H9 (cell line): ENCODE results near the gene PAIP1. TPM values are rescaled to one million over a fixed set of nuclear protein-coding genes. Genes with fewer than 3 reads are reported as not detected.

ENCODE experiments used
- DNase-seq: peaks from one replicate; pipeline ENCODE4 v3.0.0-alpha.2; 2017
- H2AFZ ChIP-seq: one replicate; pipeline ENCODE4 v1.6.1; 2013; ENCODE audit warnings: mild to moderate bottlenecking, low read length, control low read depth, moderate library complexity
- H2AK5ac ChIP-seq: 2 replicates; pipeline ENCODE4 v1.6.1; 2013; ENCODE audit warnings: low read length, control low read depth, mixed read lengths; ENCODE audit not compliant: insufficient read length
- H2BK120ac ChIP-seq: one replicate; pipeline ENCODE4 v1.6.1; 2013; ENCODE audit warnings: low read depth, mild to moderate bottlenecking, low read length, control low read depth, inconsistent platforms; ENCODE audit not compliant: poor library complexity, severe bottlenecking
- H2BK12ac ChIP-seq: 2 replicates; pipeline ENCODE4 v1.6.1; 2013; ENCODE audit warnings: low read length, control low read depth, mixed read lengths, low read depth; ENCODE audit not compliant: insufficient read length
- H2BK15ac ChIP-seq: 2 replicates; pipeline ENCODE4 v1.6.1; 2013; ENCODE audit warnings: low read depth, low read length, control low read depth
- H2BK20ac ChIP-seq: one replicate; pipeline ENCODE4 v1.6.1; 2013; ENCODE audit warnings: low read depth, mild to moderate bottlenecking, low read length, control low read depth, inconsistent platforms; ENCODE audit not compliant: poor library complexity, severe bottlenecking
- H2BK5ac ChIP-seq: 2 replicates; pipeline ENCODE4 v1.6.1; 2013; ENCODE audit warnings: low read length, control low read depth, mixed read lengths; ENCODE audit not compliant: insufficient read length
- H3K14ac ChIP-seq: 2 replicates; pipeline ENCODE4 v1.6.1; 2013; ENCODE audit warnings: low read length, control low read depth; ENCODE audit not compliant: insufficient read depth
- H3K18ac ChIP-seq: 2 replicates; pipeline ENCODE4 v1.6.1; 2013; ENCODE audit warnings: low read depth, mild to moderate bottlenecking, mixed read lengths, low read length, control low read depth; ENCODE audit not compliant: insufficient read length
- H3K23ac ChIP-seq: 2 replicates; pipeline ENCODE4 v1.6.1; 2013; ENCODE audit warnings: low read length, control low read depth, mixed read lengths, low read depth; ENCODE audit not compliant: insufficient read length
- H3K23me2 ChIP-seq: 2 replicates; pipeline ENCODE4 v1.6.1; 2013; ENCODE audit warnings: low read depth, mild to moderate bottlenecking, mixed read lengths, low read length, control low read depth; ENCODE audit not compliant: insufficient read length, poor library complexity, severe bottlenecking
- H3K27ac ChIP-seq: 2 replicates; pipeline ENCODE4 v1.5.1; 2013; ENCODE audit warnings: low read length, control low read depth, mixed read lengths, low read depth; ENCODE audit not compliant: insufficient read length
- H3K27me3 ChIP-seq: 2 replicates; pipeline ENCODE4 v1.6.1; 2013; ENCODE audit warnings: low read length, control low read depth, inconsistent platforms; ENCODE audit not compliant: insufficient read depth
- H3K4ac ChIP-seq: 2 replicates; pipeline ENCODE4 v1.6.1; 2013; ENCODE audit warnings: low read depth, mild to moderate bottlenecking, control low read depth, inconsistent platforms, low read length, moderate library complexity
- H3K4me1 ChIP-seq: 2 replicates; pipeline ENCODE4 v1.6.1; 2013; ENCODE audit warnings: low read length, control low read depth, inconsistent platforms; ENCODE audit not compliant: insufficient read depth
- H3K4me2 ChIP-seq: 2 replicates; pipeline ENCODE4 v1.6.1; 2013; ENCODE audit warnings: low read length, control low read depth, mixed read lengths; ENCODE audit not compliant: insufficient read length, insufficient read depth
- H3K56ac ChIP-seq: 2 replicates; pipeline ENCODE4 v1.6.1; 2013; ENCODE audit warnings: low read depth, mild to moderate bottlenecking, mixed read lengths, low read length, control low read depth; ENCODE audit not compliant: insufficient read length
- H3K79me1 ChIP-seq: 2 replicates; pipeline ENCODE4 v1.6.1; 2013; ENCODE audit warnings: low read depth, mild to moderate bottlenecking, moderate library complexity, low read length, control low read depth, inconsistent platforms; ENCODE audit not compliant: insufficient read depth, poor library complexity, severe bottlenecking
- H3K79me2 ChIP-seq: 2 replicates; pipeline ENCODE4 v1.6.1; 2013; ENCODE audit warnings: low read length, control low read depth, inconsistent platforms; ENCODE audit not compliant: insufficient read depth
- H3K9ac ChIP-seq: 2 replicates; pipeline ENCODE4 v1.6.1; 2013; ENCODE audit warnings: low read length, control low read depth, mixed read lengths; ENCODE audit not compliant: insufficient read length; ENCODE audit errors: extremely low read depth
- H3K9me3 ChIP-seq: one replicate; pipeline ENCODE4 v1.6.1; 2013; ENCODE audit warnings: low read depth, low read length, inconsistent platforms; ENCODE audit not compliant: control insufficient read depth
- H3T11ph ChIP-seq: one replicate; pipeline ENCODE4 v1.6.1; 2013; ENCODE audit warnings: mild to moderate bottlenecking, low read length, control low read depth, inconsistent platforms
- H4K20me1 ChIP-seq: one replicate; pipeline ENCODE4 v1.6.1; 2013; ENCODE audit not compliant: control insufficient read depth, insufficient read length, insufficient read depth
- H4K5ac ChIP-seq: 2 replicates; pipeline ENCODE4 v1.6.1; 2013; ENCODE audit warnings: low read depth, mild to moderate bottlenecking, mixed read lengths, low read length, control low read depth; ENCODE audit not compliant: insufficient read length
- H4K8ac ChIP-seq: replicated peaks from 2 replicates; pipeline ENCODE4 v1.6.1; 2013; ENCODE audit warnings: low read length, control low read depth, mixed read lengths, low read depth; ENCODE audit not compliant: insufficient read length
- H4K91ac ChIP-seq: 2 replicates; pipeline ENCODE4 v1.6.1; 2013; ENCODE audit warnings: low read depth, mild to moderate bottlenecking, moderate library complexity, mixed read lengths, low read length, control low read depth; ENCODE audit not compliant: insufficient read length
- H3K27ac Mint-ChIP-seq, 3 experiments: 2 replicates in 2 of 3; 3 replicates in 1 of 3; pipeline ENCODE4 v1.8.0; 2020 to 2021; ENCODE audit warnings: mixed read lengths in 3 of 3, mild to moderate bottlenecking in 1 of 3, moderate library complexity in 1 of 3
- H3K27me3 Mint-ChIP-seq: 2 replicates; pipeline ENCODE4 v1.8.0; 2021; ENCODE audit warnings: low read depth, mild to moderate bottlenecking, moderate library complexity, mixed read lengths
- H3K36me3 Mint-ChIP-seq, 3 experiments: 2 replicates in 2 of 3; 3 replicates in 1 of 3; pipeline ENCODE4 v1.8.0; 2020 to 2021; ENCODE audit warnings: low read depth in 3 of 3, mixed read lengths in 3 of 3; ENCODE audit not compliant: insufficient read depth in 1 of 3
- H3K4me1 Mint-ChIP-seq, 2 experiments: 2 replicates each; pipeline ENCODE4 v1.8.0; 2020; ENCODE audit warnings: mixed read lengths in 2 of 2
- H3K4me3 Mint-ChIP-seq, 2 experiments: 2 replicates in 1 of 2; 3 replicates in 1 of 2; pipeline ENCODE4 v1.8.0; 2020 to 2021; ENCODE audit warnings: mild to moderate bottlenecking in 2 of 2, mixed read lengths in 2 of 2, moderate library complexity in 1 of 2
- H3K9me3 Mint-ChIP-seq, 2 experiments: 2 replicates in 1 of 2; 3 replicates in 1 of 2; pipeline ENCODE4 v1.8.0; 2020; ENCODE audit warnings: mild to moderate bottlenecking in 2 of 2, mixed read lengths in 2 of 2, moderate library complexity in 1 of 2
- WGBS: extraction: QIAGEN DNeasy Blood & Tissue Kit; methylation state at CpG from one replicate; pipeline ENCODE4 v1.1.7; 2013; ENCODE audit warnings: missing lambda C conversion rate, low lambda C conversion rate, mixed read lengths; ENCODE audit not compliant: insufficient read length; ENCODE audit errors: extremely low coverage; 5-methylcytosine and 5-hydroxymethylcytosine counted together
- total RNA-seq: library from RNA; stranded (reverse); gene quantifications from 2 replicates; pipeline ENCODE4 v1.2.1, GENCODE V29; 2021
- TF ChIP-seq, protein P1 (sequence below): fragments of 200-600 bp; sonication (generic); conservative IDR thresholded peaks from 3 replicates; pipeline ENCODE4 v1.8.0; 2021; ENCODE audit warnings: antibody characterized with exemption, mild to moderate bottlenecking

Gene PAIP1
- total RNA-seq, 1 experiment from 2014 or later: 92.9 TPM

DNA sequence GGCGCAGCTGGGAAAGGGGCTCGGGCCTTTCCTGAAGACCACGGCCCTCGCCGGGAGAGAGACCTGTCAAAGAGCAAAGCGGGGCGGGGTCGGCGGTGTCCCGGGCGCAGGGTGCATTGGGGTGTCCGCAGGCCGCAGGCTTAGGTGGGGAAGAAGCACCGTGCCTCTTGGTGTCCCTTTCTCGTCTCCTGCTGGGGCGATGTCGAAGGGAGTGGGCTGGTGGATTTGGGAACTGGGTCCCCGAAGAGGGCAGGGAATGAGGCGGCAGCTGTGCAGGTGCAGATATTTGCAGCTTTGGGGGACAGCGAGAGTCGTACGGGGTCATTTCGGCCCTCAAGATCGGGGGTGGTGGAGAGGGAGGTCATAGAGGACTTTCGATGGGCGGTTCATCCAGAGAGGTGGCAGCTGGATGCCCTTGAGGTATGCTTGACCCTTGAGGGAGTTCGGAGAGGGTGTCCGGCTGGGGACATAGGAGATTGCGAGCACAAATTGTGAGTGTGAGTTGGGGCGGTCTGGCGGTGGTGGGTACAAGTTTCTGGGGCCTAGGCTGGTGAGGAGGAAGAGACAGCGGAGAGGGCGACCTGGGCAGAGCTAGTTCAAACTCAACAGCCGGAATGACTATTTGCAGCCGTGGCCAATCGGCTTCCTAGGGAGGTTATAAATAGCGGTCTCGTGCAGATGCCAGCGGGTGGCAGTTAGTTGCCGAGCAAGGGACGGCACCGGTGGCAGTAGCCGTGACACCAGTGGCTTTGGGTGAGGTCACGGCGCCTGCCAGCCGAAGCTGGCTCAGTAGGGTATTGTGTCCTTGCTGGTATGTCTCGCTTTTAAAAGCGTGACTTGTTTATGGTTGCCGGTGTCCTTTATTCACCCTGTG is 46.7 kb upstream of the PAIP1 start:
- H3K4me2 ChIP-seq: peak overlapping the region; percentile 97
- no peak overlapping the region for H3K4ac ChIP-seq
- no peak overlapping the region for H2BK15ac ChIP-seq
- no peak overlapping the region for H4K8ac ChIP-seq
- no peak overlapping the region for H2BK12ac ChIP-seq
- WGBS: no CpG with 5 or more reads among the region's 49 CpGs
- no peaks in the 10 kb centered on the region for H3K27me3 ChIP-seq
- H3K79me2 ChIP-seq: no peaks in the 10 kb centered on the region
- H2AFZ ChIP-seq: no peak overlapping the region
- no peaks in the 10 kb centered on the region for H3K9me3 ChIP-seq
- Mint-ChIP-seq H3K27ac (peak overlapping the region in 1 of 3 experiments; percentile 7; a peak in 2 of 7 replicates), H3K36me3 (peaks cover 11 to 17% (median 15%) of the 10 kb centered on the region in 3 experiments), H3K4me3 (peak overlapping the region; percentile 82 to 90), H3K4me1 (peaks cover 38 to 39% of the 10 kb centered on the region in 2 experiments), H3K9me3 (peaks cover 0 to 4% of the 10 kb centered on the region in 2 experiments; a peak in 2 of 5 replicates), H3K27me3 (peaks cover 3% of the 10 kb centered on the region; the same call in 1 of the 2 replicates)
- H2BK120ac ChIP-seq: no peak overlapping the region
- H4K5ac ChIP-seq: no peak overlapping the region
- H3K79me1 ChIP-seq: no peaks in the 10 kb centered on the region
- peaks cover 13% of the 10 kb centered on the region for H3K23me2 ChIP-seq
- H3K9ac ChIP-seq: peak overlapping the region; percentile 42
- peak overlapping the region; percentile 76 for H3K14ac ChIP-seq
- TF ChIP-seq, protein P1, sequence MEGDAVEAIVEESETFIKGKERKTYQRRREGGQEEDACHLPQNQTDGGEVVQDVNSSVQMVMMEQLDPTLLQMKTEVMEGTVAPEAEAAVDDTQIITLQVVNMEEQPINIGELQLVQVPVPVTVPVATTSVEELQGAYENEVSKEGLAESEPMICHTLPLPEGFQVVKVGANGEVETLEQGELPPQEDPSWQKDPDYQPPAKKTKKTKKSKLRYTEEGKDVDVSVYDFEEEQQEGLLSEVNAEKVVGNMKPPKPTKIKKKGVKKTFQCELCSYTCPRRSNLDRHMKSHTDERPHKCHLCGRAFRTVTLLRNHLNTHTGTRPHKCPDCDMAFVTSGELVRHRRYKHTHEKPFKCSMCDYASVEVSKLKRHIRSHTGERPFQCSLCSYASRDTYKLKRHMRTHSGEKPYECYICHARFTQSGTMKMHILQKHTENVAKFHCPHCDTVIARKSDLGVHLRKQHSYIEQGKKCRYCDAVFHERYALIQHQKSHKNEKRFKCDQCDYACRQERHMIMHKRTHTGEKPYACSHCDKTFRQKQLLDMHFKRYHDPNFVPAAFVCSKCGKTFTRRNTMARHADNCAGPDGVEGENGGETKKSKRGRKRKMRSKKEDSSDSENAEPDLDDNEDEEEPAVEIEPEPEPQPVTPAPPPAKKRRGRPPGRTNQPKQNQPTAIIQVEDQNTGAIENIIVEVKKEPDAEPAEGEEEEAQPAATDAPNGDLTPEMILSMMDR: no peak
- no peak overlapping the region for H3K56ac ChIP-seq
- H3K23ac ChIP-seq: no peak overlapping the region
- peak overlapping the region; percentile 27 for H3K18ac ChIP-seq
- no peak overlapping the region for H3K27ac ChIP-seq
- H3K4me1 ChIP-seq: no peaks in the 10 kb centered on the region; the same call in 1 of the 2 replicates
- H2BK20ac ChIP-seq: no peak overlapping the region
- H2AK5ac ChIP-seq: no peak overlapping the region
- no peak overlapping the region for H4K91ac ChIP-seq
- no peak overlapping the region for H2BK5ac ChIP-seq
- H4K20me1 ChIP-seq: no peaks in the 10 kb centered on the region
- DNase-seq: peak; percentile 52
- no peak overlapping the region for H3T11ph ChIP-seq
